Measurements from ENCODE around the gene ELMO3. TPM values are rescaled to one million over a fixed set of nuclear protein-coding genes. Genes with fewer than 3 reads are reported as not detected.

The ELMO3 gene
- total RNA-seq, 2 donors from 2014 or later: 3.0 to 3.1 TPM

DNA sequence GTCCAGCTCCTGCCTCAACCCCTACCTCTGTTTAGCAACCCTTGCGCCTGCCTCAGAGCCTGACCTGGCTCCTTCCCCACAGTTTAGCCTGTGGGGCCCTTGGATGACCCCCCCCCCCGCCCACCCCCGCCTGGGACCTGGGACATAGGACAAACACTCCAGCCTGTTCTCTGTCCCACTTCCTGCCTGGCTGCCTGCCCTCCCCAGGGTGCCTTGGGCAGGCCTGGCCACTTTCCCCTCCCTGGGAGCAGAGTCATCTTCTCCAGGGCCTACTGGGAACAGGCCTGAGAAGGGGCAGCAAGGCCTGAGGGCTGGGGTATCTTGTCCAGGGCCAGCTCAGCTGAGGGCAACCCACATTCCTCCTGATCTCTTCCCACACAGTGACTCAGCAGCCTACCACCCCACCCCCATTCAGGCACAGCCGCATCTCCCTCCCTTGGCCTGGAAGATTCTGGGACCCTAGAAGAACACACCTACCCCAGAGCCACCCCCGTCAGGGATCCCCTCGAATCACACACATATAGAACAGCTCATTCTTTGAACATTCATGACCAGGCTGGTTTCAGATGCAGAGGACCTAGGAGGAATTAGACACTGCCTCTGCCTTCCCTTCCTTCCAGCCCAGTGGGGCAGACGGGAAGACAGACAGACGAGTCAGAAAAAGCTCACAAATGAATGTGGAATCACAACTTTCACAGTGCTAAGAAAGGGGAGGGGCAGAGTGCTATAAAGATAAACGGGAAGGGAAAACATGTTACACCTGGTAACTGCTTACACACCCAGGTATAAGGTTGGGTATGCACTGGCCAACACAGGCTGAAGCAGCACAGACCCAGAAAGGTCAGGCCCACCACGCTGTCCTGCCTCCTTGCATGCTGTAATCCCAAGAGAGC, 42.3 kb downstream of the ELMO3 start:
- DNase-seq (no peak), ATAC-seq (replicated peaks in 1 of 2) (no peak)
- no peaks in the 10 kb centered on the region for H3K9me3 Mint-ChIP-seq
- no peaks in the 10 kb centered on the region for H3K27me3 Mint-ChIP-seq (ENCODE audit: low read depth)
- H3K4me1 Mint-ChIP-seq (ENCODE audit: low read depth): peaks cover 48% of the 10 kb centered on the region
- no peak overlapping the region for H3K4me3 Mint-ChIP-seq
- H3K36me3 Mint-ChIP-seq (ENCODE audit: insufficient read depth in 2 of 2): peaks cover 11 to 15% of the 10 kb centered on the region in 2 donors
- H3K27ac Mint-ChIP-seq: peak overlapping the region; percentile 16

DNA sequence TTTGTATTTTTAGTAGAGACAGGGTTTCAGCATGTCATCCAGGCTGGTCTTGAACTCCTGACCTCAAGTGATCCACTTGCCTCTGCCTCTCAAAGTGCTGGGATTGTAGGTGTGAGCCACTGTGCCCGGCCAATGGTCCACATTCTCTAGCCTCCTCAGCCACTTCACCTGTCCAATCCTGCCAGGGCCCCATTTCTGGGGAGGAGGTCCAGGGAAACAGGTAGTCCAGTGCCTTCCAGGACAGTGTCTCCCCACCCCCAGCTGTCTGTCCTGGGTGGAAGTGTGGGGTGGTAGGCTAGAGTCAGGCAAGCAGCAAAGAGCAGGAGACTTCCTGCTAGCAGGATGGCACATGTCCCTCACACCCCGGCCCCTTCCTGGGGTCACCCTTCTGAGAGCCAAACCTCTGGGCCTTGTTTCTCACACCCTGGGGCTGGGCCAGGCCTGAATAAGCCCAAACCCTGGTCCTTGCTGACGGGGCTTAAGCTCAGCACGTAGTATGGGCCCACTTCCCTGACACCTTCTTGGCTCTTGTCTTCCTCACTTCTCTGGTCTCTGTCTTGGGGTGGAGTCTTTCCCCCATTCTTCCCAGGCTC, 43.3 kb downstream of the ELMO3 start:
- Mint-ChIP-seq H3K27ac (peak overlapping the region; percentile 83), H3K4me1 (ENCODE audit: low read depth) (peaks cover 48% of the 10 kb centered on the region), H3K27me3 (ENCODE audit: low read depth) (no peaks in the 10 kb centered on the region), H3K9me3 (no peaks in the 10 kb centered on the region), H3K4me3 (peak overlapping the region in 1 of 2 donors; percentile 16), H3K36me3 (ENCODE audit: insufficient read depth in 2 of 2) (peaks cover 8 to 10% of the 10 kb centered on the region in 2 donors)
- DNase-seq (no peak), ATAC-seq (replicated peaks in 1 of 2) (no peak)

GRCh38 chr16:67243481-67243880, 44.5 kb downstream of the ELMO3 start:
- peak overlapping the region; percentile 85 to 86 for H3K4me3 Mint-ChIP-seq
- no peak overlapping the region for H3K27ac Mint-ChIP-seq
- H3K27me3 Mint-ChIP-seq (ENCODE audit: low read depth): no peaks in the 10 kb centered on the region
- ATAC-seq (replicated peaks in 1 of 2) (no peak), DNase-seq (no peak)
- no peaks in the 10 kb centered on the region for H3K9me3 Mint-ChIP-seq
- H3K4me1 Mint-ChIP-seq (ENCODE audit: low read depth): peaks cover 54% of the 10 kb centered on the region
- peaks cover 4 to 6% of the 10 kb centered on the region in 2 donors for H3K36me3 Mint-ChIP-seq (ENCODE audit: insufficient read depth in 2 of 2)

GRCh38 chr16:67244387-67245185, 45.7 kb downstream of the ELMO3 start:
- H3K27ac Mint-ChIP-seq: peak overlapping the region; percentile 96
- no peaks in the 10 kb centered on the region for H3K9me3 Mint-ChIP-seq
- H3K4me1 Mint-ChIP-seq (ENCODE audit: low read depth): peaks cover 59% of the 10 kb centered on the region
- H3K4me3 Mint-ChIP-seq: peak overlapping the region; percentile 85 to 86
- ATAC-seq (replicated peaks in 1 of 2) (peak; percentile 70), DNase-seq (peak; percentile 86 to 92)
- peaks cover 4% of the 10 kb centered on the region for H3K27me3 Mint-ChIP-seq (ENCODE audit: low read depth)
- H3K36me3 Mint-ChIP-seq (ENCODE audit: insufficient read depth in 2 of 2): peaks cover 2 to 5% of the 10 kb centered on the region in 2 donors

DNA sequence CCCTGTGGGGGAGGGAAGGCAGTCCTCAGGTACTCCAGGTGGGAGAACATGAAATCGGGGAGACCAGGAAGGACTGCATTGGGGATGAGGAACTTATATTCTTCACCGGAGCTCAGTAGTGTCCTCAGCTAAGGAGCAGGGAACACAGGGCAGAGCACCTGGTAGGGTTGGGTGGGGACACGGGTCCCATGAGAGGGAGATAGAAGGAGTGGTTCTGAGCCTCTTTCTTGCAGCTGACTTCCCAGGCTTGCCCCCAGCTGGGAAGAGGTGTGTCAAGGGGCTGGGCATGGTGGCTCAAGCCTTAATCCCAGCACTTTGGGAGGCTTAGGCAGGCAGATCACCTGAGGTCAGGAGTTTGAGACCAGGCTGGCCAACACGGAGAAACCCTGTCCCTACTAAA, 46.3 kb downstream of the ELMO3 start:
- peaks cover 2 to 5% of the 10 kb centered on the region in 2 donors for H3K36me3 Mint-ChIP-seq (ENCODE audit: insufficient read depth in 2 of 2)
- DNase-seq: no peak
- peak overlapping the region; percentile 85 to 86 for H3K4me3 Mint-ChIP-seq
- peak overlapping the region; percentile 96 for H3K27ac Mint-ChIP-seq
- no peak for ATAC-seq (replicated peaks in 1 of 2)
- peaks cover 10% of the 10 kb centered on the region for H3K27me3 Mint-ChIP-seq (ENCODE audit: low read depth)
- H3K9me3 Mint-ChIP-seq: no peaks in the 10 kb centered on the region
- H3K4me1 Mint-ChIP-seq (ENCODE audit: low read depth): peaks cover 65% of the 10 kb centered on the region

DNA sequence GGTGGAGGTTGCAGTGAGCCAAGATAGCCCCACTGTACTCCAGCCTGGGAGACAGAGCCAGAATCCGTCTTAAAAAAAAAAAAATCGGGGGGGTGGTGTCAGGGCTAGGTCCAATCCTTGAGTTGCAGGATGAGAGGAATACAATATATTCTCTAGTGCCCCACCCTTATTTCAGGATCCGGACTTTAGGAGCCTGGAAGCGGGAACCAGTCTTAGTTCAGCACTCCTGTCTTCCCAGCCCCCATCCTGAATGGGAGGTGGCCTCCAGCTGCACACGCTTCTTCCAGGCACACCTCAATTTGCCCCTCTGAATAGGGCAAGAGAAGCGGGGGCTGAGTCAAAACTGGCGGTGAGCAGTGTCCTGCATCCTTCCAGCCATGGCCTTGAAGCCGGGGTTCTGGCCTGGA, 46.7 kb downstream of the ELMO3 start:
- H3K36me3 Mint-ChIP-seq (ENCODE audit: insufficient read depth in 2 of 2): peaks cover 2 to 5% of the 10 kb centered on the region in 2 donors
- no peaks in the 10 kb centered on the region for H3K9me3 Mint-ChIP-seq
- peak overlapping the region; percentile 85 to 86 for H3K4me3 Mint-ChIP-seq
- H3K27ac Mint-ChIP-seq: no peak overlapping the region
- DNase-seq (peak in 1 of 2 donors; percentile 19), ATAC-seq (replicated peaks in 1 of 2) (no peak)
- peaks cover 15% of the 10 kb centered on the region for H3K27me3 Mint-ChIP-seq (ENCODE audit: low read depth)
- peaks cover 67% of the 10 kb centered on the region for H3K4me1 Mint-ChIP-seq (ENCODE audit: low read depth)

GRCh38 chr16:67246081-67246755, 47.3 kb downstream of the ELMO3 start:
- DNase-seq: peak; percentile 68 to 80
- Mint-ChIP-seq H3K9me3 (no peaks in the 10 kb centered on the region), H3K4me1 (ENCODE audit: low read depth) (peaks cover 65% of the 10 kb centered on the region), H3K4me3 (peak overlapping the region; percentile 85 to 86), H3K27ac (no peak overlapping the region), H3K36me3 (ENCODE audit: insufficient read depth in 2 of 2) (peaks cover 2 to 5% of the 10 kb centered on the region in 2 donors), H3K27me3 (ENCODE audit: low read depth) (peaks cover 15% of the 10 kb centered on the region)
- peak; percentile 12 to 14 for ATAC-seq (replicated peaks in 1 of 2)

DNA sequence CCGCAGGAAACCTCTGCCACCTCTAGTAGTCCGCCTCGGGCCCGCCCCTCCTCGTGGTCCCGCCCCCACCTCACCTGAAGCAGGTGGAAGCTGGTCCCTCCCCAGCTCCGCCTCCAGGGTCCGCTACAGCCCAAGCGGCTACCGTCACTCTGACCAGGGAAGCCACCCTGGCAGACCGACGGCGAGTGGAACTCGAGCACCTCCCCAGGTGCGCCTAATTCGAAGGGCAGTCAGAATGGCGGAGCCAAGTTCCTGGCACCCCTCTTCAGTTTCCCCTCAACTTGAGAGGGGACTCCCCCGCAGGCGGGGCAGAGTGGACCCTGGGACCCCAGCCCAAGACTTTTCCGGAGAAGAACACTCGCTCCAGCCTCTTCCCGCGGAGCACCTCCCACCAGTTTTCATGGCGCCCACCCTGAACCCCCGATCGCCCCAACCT, 47.8 kb downstream of the ELMO3 start:
- Mint-ChIP-seq H3K9me3 (no peaks in the 10 kb centered on the region), H3K27me3 (ENCODE audit: low read depth) (peaks cover 18% of the 10 kb centered on the region), H3K4me3 (peak overlapping the region; percentile 85 to 86), H3K4me1 (ENCODE audit: low read depth) (peaks cover 59% of the 10 kb centered on the region), H3K36me3 (ENCODE audit: insufficient read depth in 2 of 2) (peaks cover 2 to 5% of the 10 kb centered on the region in 2 donors), H3K27ac (no peak overlapping the region)
- ATAC-seq (replicated peaks in 1 of 2) (peak; percentile 1 to 4), DNase-seq (no peak)

DNA sequence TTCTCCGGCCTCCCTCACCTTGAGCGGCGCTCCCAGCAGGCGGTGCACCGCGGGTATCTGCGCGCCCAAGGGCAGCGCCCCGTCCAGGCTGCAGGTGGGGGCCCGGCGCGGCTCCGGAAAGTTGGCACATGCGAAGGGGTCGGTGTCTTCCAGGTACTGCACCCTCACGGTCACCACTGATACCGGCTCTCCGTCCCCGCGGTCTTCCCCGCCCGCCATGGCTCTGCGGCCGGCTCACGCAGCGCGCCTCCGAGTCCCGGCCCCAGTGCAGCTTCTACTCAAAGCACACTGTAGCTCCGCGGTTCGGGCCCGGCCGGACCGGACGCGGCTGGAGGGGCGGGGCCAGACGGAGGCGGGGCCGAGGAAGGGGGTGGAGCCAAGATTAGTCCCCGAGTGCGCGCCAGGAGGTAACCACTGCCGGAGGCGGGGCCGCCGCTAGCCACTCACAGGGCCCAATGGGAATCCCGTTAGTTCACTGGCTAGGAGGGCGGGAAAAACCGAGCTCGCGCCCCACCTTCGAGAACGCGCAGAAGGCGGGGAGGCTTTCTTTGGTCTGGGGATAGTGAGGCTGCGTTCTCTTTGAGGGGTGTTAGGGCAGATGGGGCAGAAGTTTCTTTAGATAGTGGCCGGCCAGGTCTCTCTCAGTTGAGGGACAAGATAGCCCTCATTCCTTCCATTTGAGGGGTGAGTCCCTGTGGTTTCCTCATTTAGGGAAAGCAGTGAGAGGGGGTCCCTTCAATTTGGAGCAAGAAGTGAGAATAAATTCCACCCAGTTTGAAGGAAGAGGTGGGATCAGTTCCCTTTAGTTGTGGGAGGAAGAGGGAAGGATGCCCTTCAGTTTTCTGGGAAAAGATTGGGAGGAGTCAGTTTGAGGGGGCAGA, 48.5 kb downstream of the ELMO3 start, which contains the start of gene FHOD1:
Gene FHOD1 (minus strand): TSS at position 290 of the 881 bp plus-strand sequence. CDS start 71 bp downstream, at position 219.
- peaks cover 20% of the 10 kb centered on the region for H3K27me3 Mint-ChIP-seq (ENCODE audit: low read depth)
- H3K4me3 Mint-ChIP-seq: peak within 1 kb of the TSS; percentile 85 to 86
- no peaks in the 10 kb centered on the region for H3K9me3 Mint-ChIP-seq

DNA sequence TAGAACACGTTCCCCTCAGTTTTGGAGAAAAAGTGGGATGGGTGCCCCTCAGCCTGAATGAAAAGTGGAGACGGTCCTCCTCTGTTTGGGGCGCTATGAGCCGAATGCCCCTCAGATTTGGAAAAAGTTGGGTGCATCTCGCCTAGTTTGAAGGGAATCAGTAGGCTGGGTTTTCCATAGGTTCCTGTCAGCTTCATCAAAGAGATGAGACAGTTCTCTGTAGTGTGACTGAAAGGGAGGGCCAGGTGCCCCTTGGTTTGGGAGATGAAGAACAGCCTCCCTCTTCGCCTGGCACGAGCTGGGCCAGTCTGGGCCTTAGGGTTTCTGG, 49.1 kb downstream of the ELMO3 start:
- no peak for ATAC-seq (replicated peaks in 1 of 2)
- no peaks in the 10 kb centered on the region for H3K9me3 Mint-ChIP-seq

More for the DNA sequence above, 48.5 kb downstream of the ELMO3 start, which contains the start of gene FHOD1:
- Mint-ChIP-seq H3K27ac (peak within 1 kb of the TSS; percentile 69), H3K4me1 (ENCODE audit: low read depth) (peaks cover 56% of the 10 kb centered on the region), H3K36me3 (ENCODE audit: insufficient read depth in 2 of 2) (peaks cover 2 to 5% of the 10 kb centered on the region in 2 donors)
- DNase-seq: peak; percentile 100
- ATAC-seq (replicated peaks in 1 of 2): peak; percentile 65 to 68

GRCh38 chr16:67248401-67249177, 49.7 kb downstream of the ELMO3 start, which contains the start of gene SLC9A5:
TSS of gene SLC9A5 (plus strand) at chr16:67248979. CDS start at chr16:67249015, 36 bp downstream.
- Mint-ChIP-seq H3K27ac (peak within 1 kb of the TSS; percentile 88), H3K36me3 (ENCODE audit: insufficient read depth in 2 of 2) (peaks cover 2 to 5% of the 10 kb centered on the region in 2 donors), H3K27me3 (ENCODE audit: low read depth) (peaks cover 20% of the 10 kb centered on the region), H3K9me3 (no peaks in the 10 kb centered on the region), H3K4me1 (ENCODE audit: low read depth) (peaks cover 48% of the 10 kb centered on the region), H3K4me3 (peak within 1 kb of the TSS; percentile 86)
- DNase-seq (peak; percentile 58 to 70), ATAC-seq (replicated peaks in 1 of 2) (peak in 1 of 2 donors; percentile 18)

More for the DNA sequence above, 49.1 kb downstream of the ELMO3 start:
- Mint-ChIP-seq H3K27me3 (ENCODE audit: low read depth) (peaks cover 20% of the 10 kb centered on the region), H3K27ac (peak overlapping the region; percentile 69), H3K36me3 (ENCODE audit: insufficient read depth in 2 of 2) (peaks cover 2 to 5% of the 10 kb centered on the region in 2 donors), H3K4me1 (ENCODE audit: low read depth) (peaks cover 53% of the 10 kb centered on the region), H3K4me3 (peak overlapping the region; percentile 85 to 86)
- no peak for DNase-seq

All from activated T-cell treated with anti-CD3 and anti-CD28 coated beads, Interleukin-2, amount 50 U/mL, for 72 hours (primary cell).